Large intestine (tissue), 3 donors: ENCODE results near the gene DENND6A. TPM values are rescaled to one million over a fixed set of nuclear protein-coding genes. Genes with fewer than 3 reads are reported as not detected.

Experiments used
- DNase-seq, 2 donors: peaks; one replicate each; pipeline versions ENCODE4 v3.0.0 to v3.0.0-alpha.2; 2013
- H3K27ac ChIP-seq: one replicate; pipeline ENCODE4 v1.5.1; 2013; ENCODE audit warnings: low read length
- H3K27me3 ChIP-seq: 2 replicates; pipeline ENCODE4 v1.6.1; 2013; ENCODE audit warnings: low read length; ENCODE audit not compliant: control insufficient read depth, insufficient read depth
- H3K36me3 ChIP-seq: 2 replicates; pipeline ENCODE4 v1.6.1; 2013; ENCODE audit warnings: low read length; ENCODE audit not compliant: control insufficient read depth, insufficient read depth
- H3K4me1 ChIP-seq: one replicate; pipeline ENCODE4 v1.6.1; 2013; ENCODE audit warnings: low read length; ENCODE audit not compliant: control insufficient read depth, insufficient read depth
- H3K4me3 ChIP-seq: one replicate; pipeline ENCODE4 v1.5.1; 2013; ENCODE audit warnings: low read length
- H3K9me3 ChIP-seq: one replicate; pipeline ENCODE4 v1.6.1; 2013; ENCODE audit warnings: mild to moderate bottlenecking, low read depth, low read length, moderate library complexity; ENCODE audit not compliant: control insufficient read depth
- whole genome bisulfite sequencing: methylation state at CpG from one replicate; pipeline ENCODE4 v1.1.5; 2013; ENCODE audit warnings: low lambda C conversion rate; ENCODE audit not compliant: insufficient coverage; 5-methylcytosine and 5-hydroxymethylcytosine counted together
- polyA plus RNA-seq: library from polyadenylated mRNA; unstranded; fragments of 120-200 nt; gene quantifications from one replicate; pipeline ENCODE4 v1.2.1, GENCODE V29; 2013

Gene DENND6A
- polyA plus RNA-seq, 1 donor, result 17.2 TPM

- Histone ChIP-seq H3K4me1 (no peaks in the 10 kb centered on the region), H3K4me3 (no peak overlapping the region), H3K9me3 (no peaks in the 10 kb centered on the region), H3K27me3 (no peaks in the 10 kb centered on the region), H3K27ac (no peak overlapping the region), H3K36me3 (peaks cover 6% of the 10 kb centered on the region)
- 96% methylated on average over 2 of the region's 4 CpGs for WGBS
- DNase-seq, result no peak
These were observed 19.7 kb downstream of the DENND6A start for GRCh38 chr3:57673156-57673555.

- Histone ChIP-seq H3K4me3 (no peak overlapping the region), H3K9me3 (no peaks in the 10 kb centered on the region), H3K27me3 (no peaks in the 10 kb centered on the region), H3K27ac (no peak overlapping the region), H3K4me1 (no peaks in the 10 kb centered on the region), H3K36me3 (peaks cover 3% of the 10 kb centered on the region)
- no peak for DNase-seq
These were observed 22.3 kb downstream of the DENND6A start for GRCh38 chr3:57670543-57670942.

GRCh38 chr3:57661404-57661803 lies 31.5 kb downstream of the DENND6A start:
- H3K27ac ChIP-seq, result no peak overlapping the region
- H3K9me3 ChIP-seq, result no peaks in the 10 kb centered on the region
- no peaks in the 10 kb centered on the region for H3K27me3 ChIP-seq
- H3K36me3 ChIP-seq, result peaks cover 31% of the 10 kb centered on the region
- DNase-seq, result no peak
- H3K4me3 ChIP-seq, result no peak overlapping the region
- no peaks in the 10 kb centered on the region for H3K4me1 ChIP-seq

GRCh38 chr3:57659806-57660439 lies 33.0 kb downstream of the DENND6A start:
- Histone ChIP-seq H3K4me1 (no peaks in the 10 kb centered on the region), H3K27ac (no peak overlapping the region), H3K4me3 (no peak overlapping the region), H3K36me3 (peaks cover 34% of the 10 kb centered on the region), H3K27me3 (no peaks in the 10 kb centered on the region), H3K9me3 (no peaks in the 10 kb centered on the region)
- WGBS, result no CpG with 5 or more reads among the region's 4 CpGs
- DNase-seq, result no peak

- Histone ChIP-seq H3K36me3 (peaks cover 35% of the 10 kb centered on the region), H3K9me3 (no peaks in the 10 kb centered on the region), H3K27ac (no peak overlapping the region), H3K4me3 (no peak overlapping the region), H3K27me3 (no peaks in the 10 kb centered on the region), H3K4me1 (no peaks in the 10 kb centered on the region)
- DNase-seq, result no peak
- 100% methylated on average over 1 of the region's 1 CpG for WGBS
These were observed 33.7 kb downstream of the DENND6A start for GRCh38 chr3:57659004-57659673.

- DNase-seq, result no peak
- H3K27me3 ChIP-seq, result no peaks in the 10 kb centered on the region
- peaks cover 36% of the 10 kb centered on the region for H3K36me3 ChIP-seq
- no peak overlapping the region for H3K27ac ChIP-seq
- no peaks in the 10 kb centered on the region for H3K9me3 ChIP-seq
- H3K4me3 ChIP-seq, result no peak overlapping the region
- H3K4me1 ChIP-seq, result no peaks in the 10 kb centered on the region
These were observed 34.3 kb downstream of the DENND6A start for GRCh38 chr3:57658536-57658935.

GRCh38 chr3:57655727-57656126 lies 37.1 kb downstream of the DENND6A start:
- H3K27me3 ChIP-seq, result no peaks in the 10 kb centered on the region
- peaks cover 32% of the 10 kb centered on the region for H3K36me3 ChIP-seq
- DNase-seq, result no peak
- 100% methylated on average over 1 of the region's 2 CpGs for WGBS
- no peaks in the 10 kb centered on the region for H3K9me3 ChIP-seq
- H3K27ac ChIP-seq, result no peak overlapping the region
- no peaks in the 10 kb centered on the region for H3K4me1 ChIP-seq
- H3K4me3 ChIP-seq, result no peak overlapping the region

- Histone ChIP-seq H3K4me1 (no peaks in the 10 kb centered on the region), H3K4me3 (no peak overlapping the region), H3K27ac (no peak overlapping the region), H3K9me3 (peaks cover 3% of the 10 kb centered on the region), H3K36me3 (peaks cover 22% of the 10 kb centered on the region), H3K27me3 (no peaks in the 10 kb centered on the region)
- DNase-seq, result no peak
- WGBS, result 88% methylated on average over 1 of the region's 1 CpG
These were observed 38.6 kb downstream of the DENND6A start for GRCh38 chr3:57654267-57654666.

- Histone ChIP-seq H3K9me3 (peaks cover 3% of the 10 kb centered on the region), H3K36me3 (peaks cover 21% of the 10 kb centered on the region), H3K27me3 (no peaks in the 10 kb centered on the region), H3K27ac (no peak overlapping the region), H3K4me1 (no peaks in the 10 kb centered on the region), H3K4me3 (no peak overlapping the region)
- no CpG with 5 or more reads among the region's 3 CpGs for WGBS
- no peak for DNase-seq
These were observed 40.7 kb downstream of the DENND6A start for GRCh38 chr3:57652203-57652602.

- peaks cover 33% of the 10 kb centered on the region for H3K36me3 ChIP-seq
- no CpG with 5 or more reads among the region's 2 CpGs for WGBS
- H3K27me3 ChIP-seq, result no peaks in the 10 kb centered on the region
- H3K4me1 ChIP-seq, result no peaks in the 10 kb centered on the region
- peaks cover 3% of the 10 kb centered on the region for H3K9me3 ChIP-seq
- no peak overlapping the region for H3K27ac ChIP-seq
- H3K4me3 ChIP-seq, result no peak overlapping the region
- DNase-seq, result no peak
These were observed 45.5 kb downstream of the DENND6A start for GRCh38 chr3:57647292-57647940.

- 92% methylated on average over 1 of the region's 2 CpGs for WGBS
- peaks cover 33% of the 10 kb centered on the region for H3K36me3 ChIP-seq
These were observed 46.2 kb downstream of the DENND6A start for GRCh38 chr3:57646723-57647122.

More at GRCh38 chr3:57646723-57647122, 46.2 kb downstream of the DENND6A start:
- peak in 1 of 2 donors; percentile 9 for DNase-seq
- Histone ChIP-seq H3K9me3 (peaks cover 3% of the 10 kb centered on the region), H3K4me1 (no peaks in the 10 kb centered on the region), H3K4me3 (no peak overlapping the region), H3K27ac (no peak overlapping the region), H3K27me3 (no peaks in the 10 kb centered on the region)
